ENCODE data around the gene FBXL7. TPM values are rescaled to one million over a fixed set of nuclear protein-coding genes. Genes with fewer than 3 reads are reported as not detected.

The FBXL7 gene
- total and polyA plus RNA-seq, 2 donors (not counting 1 experiment from before 2014, with no cell fraction given): not detected

GRCh38 chr5:15799014-15799413 is 299.0 kb downstream of the FBXL7 start:
- CTCF ChIA-PET: no interaction called here
- ATAC-seq (ENCODE audit: low read depth): no peak

GRCh38 chr5:15799612-15800011 is 299.6 kb downstream of the FBXL7 start:
- Histone ChIP-seq H3K4me3 (ENCODE audit: control extremely low read depth in 1 of 5, extremely low read depth in 1 of 5, insufficient read depth in 1 of 5, low read depth in 2 of 5, low read length in 4 of 5) (no peak overlapping the region), H3K36me3 (replicated peaks in 1 of 2; ENCODE audit: control extremely low read depth in 1 of 2, control insufficient read depth in 1 of 2, extremely low read depth in 1 of 2, insufficient read depth in 2 of 2, low read length in 1 of 2) (no peaks in the 10 kb centered on the region), H3K9me3 (ENCODE audit: control extremely low read depth in 1 of 3, control insufficient read depth in 2 of 3, insufficient read depth in 1 of 3, low read length in 2 of 3) (peaks cover 0 to 5% (median 0%) of the 10 kb centered on the region in 3 donors), H4K20me1 (ENCODE audit: control insufficient read depth, insufficient read depth, low read length, poor library complexity, severe bottlenecking) (no peaks in the 10 kb centered on the region), H2AFZ (ENCODE audit: insufficient read depth, low read depth, low read length, poor library complexity, severe bottlenecking) (no peak overlapping the region), H3K9ac (ENCODE audit: low read length) (no peak overlapping the region), H3K27me3 (replicated peaks in 1 of 4; ENCODE audit: control extremely low read depth in 1 of 4, control insufficient read depth in 3 of 4, insufficient read depth in 4 of 4, low read length in 3 of 4) (no peaks in the 10 kb centered on the region), H3K4me2 (replicated peaks; ENCODE audit: low read depth, low read length, poor library complexity, severe bottlenecking) (no peak overlapping the region), H3K79me2 (ENCODE audit: control insufficient read depth, insufficient read depth, low read length) (no peaks in the 10 kb centered on the region), H3K4me1 (ENCODE audit: control insufficient read depth in 2 of 2, insufficient read depth in 2 of 2, low read length in 2 of 2) (no peaks in the 10 kb centered on the region), H3K27ac (ENCODE audit: low read length in 2 of 2) (no peak overlapping the region)
- H3K4me1 Mint-ChIP-seq: no peaks in the 10 kb centered on the region
- ChIA-PET POLR2A (no interaction called here), CTCF (no interaction called here)
- H3K4me3 Mint-ChIP-seq: no peak overlapping the region
- H3K9me3 Mint-ChIP-seq (ENCODE audit: insufficient read depth): no peaks in the 10 kb centered on the region
- DNase-seq: no peak
- intact Hi-C loops (cut with micrococcal nuclease): no loop called here
- H3K27ac Mint-ChIP-seq: no peak overlapping the region
- no CpG with 5 or more reads among the region's 7 CpGs for WGBS (ENCODE audit: insufficient coverage)
- ATAC-seq (ENCODE audit: low read depth): no peak
- H3K27me3 Mint-ChIP-seq: no peaks in the 10 kb centered on the region
- no peak for TF ChIP-seq EZH2 (IDR thresholded peaks at IDR 0.05; ENCODE audit: borderline replicate concordance, insufficient read depth, low read depth, low read length, poor library complexity, severe bottlenecking)
- TF ChIP-seq, protein P1, sequence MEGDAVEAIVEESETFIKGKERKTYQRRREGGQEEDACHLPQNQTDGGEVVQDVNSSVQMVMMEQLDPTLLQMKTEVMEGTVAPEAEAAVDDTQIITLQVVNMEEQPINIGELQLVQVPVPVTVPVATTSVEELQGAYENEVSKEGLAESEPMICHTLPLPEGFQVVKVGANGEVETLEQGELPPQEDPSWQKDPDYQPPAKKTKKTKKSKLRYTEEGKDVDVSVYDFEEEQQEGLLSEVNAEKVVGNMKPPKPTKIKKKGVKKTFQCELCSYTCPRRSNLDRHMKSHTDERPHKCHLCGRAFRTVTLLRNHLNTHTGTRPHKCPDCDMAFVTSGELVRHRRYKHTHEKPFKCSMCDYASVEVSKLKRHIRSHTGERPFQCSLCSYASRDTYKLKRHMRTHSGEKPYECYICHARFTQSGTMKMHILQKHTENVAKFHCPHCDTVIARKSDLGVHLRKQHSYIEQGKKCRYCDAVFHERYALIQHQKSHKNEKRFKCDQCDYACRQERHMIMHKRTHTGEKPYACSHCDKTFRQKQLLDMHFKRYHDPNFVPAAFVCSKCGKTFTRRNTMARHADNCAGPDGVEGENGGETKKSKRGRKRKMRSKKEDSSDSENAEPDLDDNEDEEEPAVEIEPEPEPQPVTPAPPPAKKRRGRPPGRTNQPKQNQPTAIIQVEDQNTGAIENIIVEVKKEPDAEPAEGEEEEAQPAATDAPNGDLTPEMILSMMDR (IDR thresholded peaks at IDR 0.05): no peak

More at GRCh38 chr5:15799014-15799413, 299.0 kb downstream of the FBXL7 start:
- no peaks in the 10 kb centered on the region for H3K79me2 ChIP-seq (ENCODE audit: control insufficient read depth, insufficient read depth, low read length)
- H3K4me1 ChIP-seq (ENCODE audit: control insufficient read depth in 2 of 2, insufficient read depth in 2 of 2, low read length in 2 of 2): no peaks in the 10 kb centered on the region
- POLR2A ChIA-PET: no interaction called here
- no peaks in the 10 kb centered on the region for H3K4me1 Mint-ChIP-seq
- no peak overlapping the region for H3K27ac Mint-ChIP-seq
- no peak overlapping the region for H3K4me3 ChIP-seq (ENCODE audit: control extremely low read depth in 1 of 5, extremely low read depth in 1 of 5, insufficient read depth in 1 of 5, low read depth in 2 of 5, low read length in 4 of 5)
- H3K4me2 ChIP-seq (replicated peaks; ENCODE audit: low read depth, low read length, poor library complexity, severe bottlenecking): no peak overlapping the region
- WGBS (ENCODE audit: insufficient coverage): 86% methylated on average over 1 of the region's 1 CpG
- intact Hi-C loops (cut with micrococcal nuclease): no loop called here
- no peak overlapping the region for H3K9ac ChIP-seq (ENCODE audit: low read length)
- H3K9me3 ChIP-seq (ENCODE audit: control extremely low read depth in 1 of 3, control insufficient read depth in 2 of 3, insufficient read depth in 1 of 3, low read length in 2 of 3): no peaks in the 10 kb centered on the region
- no peaks in the 10 kb centered on the region for H3K27me3 Mint-ChIP-seq
- no peak for DNase-seq
- TF ChIP-seq, protein P1 (IDR thresholded peaks at IDR 0.05): no peak
- no peak for TF ChIP-seq EZH2 (IDR thresholded peaks at IDR 0.05; ENCODE audit: borderline replicate concordance, insufficient read depth, low read depth, low read length, poor library complexity, severe bottlenecking)
- no peaks in the 10 kb centered on the region for H3K27me3 ChIP-seq (replicated peaks in 1 of 4; ENCODE audit: control extremely low read depth in 1 of 4, control insufficient read depth in 3 of 4, insufficient read depth in 4 of 4, low read length in 3 of 4)
- no peaks in the 10 kb centered on the region for H3K9me3 Mint-ChIP-seq (ENCODE audit: insufficient read depth)
- no peak overlapping the region for H2AFZ ChIP-seq (ENCODE audit: insufficient read depth, low read depth, low read length, poor library complexity, severe bottlenecking)
- no peak overlapping the region for H3K4me3 Mint-ChIP-seq
- H3K36me3 ChIP-seq (replicated peaks in 1 of 2; ENCODE audit: control extremely low read depth in 1 of 2, control insufficient read depth in 1 of 2, extremely low read depth in 1 of 2, insufficient read depth in 2 of 2, low read length in 1 of 2): no peaks in the 10 kb centered on the region
- no peak overlapping the region for H3K27ac ChIP-seq (ENCODE audit: low read length in 2 of 2)
- no peaks in the 10 kb centered on the region for H4K20me1 ChIP-seq (ENCODE audit: control insufficient read depth, insufficient read depth, low read length, poor library complexity, severe bottlenecking)

Measured in B cell (primary cell).